HepG2 (cell line): Measurements from ENCODE around the gene RPL3. TPM values are rescaled to one million over a fixed set of nuclear protein-coding genes. Genes with fewer than 3 reads are reported as not detected.

Experiments
- E2F5 ChIP-seq: sonication (generic); formaldehyde crosslinking; conservative IDR thresholded peaks from 2 replicates; pipeline ENCODE4 v1.4.0; 2020; ENCODE audit warnings: missing genetic modification reagents
- HBP1 ChIP-seq: IDR thresholded peaks from 2 replicates; pipeline ENCODE4 v1.6.1; 2016; ENCODE audit warnings: low read depth, control low read depth
- MEIS2 ChIP-seq: sonication (generic); formaldehyde crosslinking; IDR thresholded peaks from 2 replicates; pipeline ENCODE4 v1.9.0; 2021; ENCODE audit warnings: mild to moderate bottlenecking, missing genetic modification reagents
- MTA1 ChIP-seq: sonication (generic); formaldehyde crosslinking; IDR thresholded peaks from 2 replicates; pipeline ENCODE4 v1.4.0; 2020; ENCODE audit warnings: missing genetic modification reagents, mild to moderate bottlenecking, borderline replicate concordance
- PLSCR1 ChIP-seq: sonication (generic); formaldehyde crosslinking; IDR thresholded peaks from 2 replicates; pipeline ENCODE4 v1.5.0; 2020; ENCODE audit warnings: missing genetic modification reagents, mild to moderate bottlenecking, borderline replicate concordance
- SIN3A ChIP-seq: IDR thresholded peaks from 2 replicates; pipeline ENCODE4 v1.6.1; 2011; ENCODE audit warnings: low read depth, mild to moderate bottlenecking, control low read depth, low read length, borderline replicate concordance
- TBX2 ChIP-seq: sonication (generic); formaldehyde crosslinking; IDR thresholded peaks from 2 replicates; pipeline ENCODE4 v1.5.0; 2020; ENCODE audit warnings: missing genetic modification reagents, mild to moderate bottlenecking, borderline replicate concordance
- THYN1 ChIP-seq: sonication (generic); formaldehyde crosslinking; IDR thresholded peaks from 2 replicates; pipeline ENCODE4 v1.8.1; 2023; ENCODE audit warnings: low read depth, mild to moderate bottlenecking, moderate library complexity, missing genetic modification reagents, borderline replicate concordance
- ZFP90 ChIP-seq: sonication (generic); formaldehyde crosslinking; IDR thresholded peaks from 2 replicates; pipeline ENCODE4 v1.8.0; 2022; ENCODE audit warnings: missing genetic modification reagents, mild to moderate bottlenecking, inconsistent platforms, borderline replicate concordance
- ZIK1 ChIP-seq: sonication (generic); formaldehyde crosslinking; IDR thresholded peaks from 2 replicates; pipeline ENCODE4 v1.5.0; 2020; ENCODE audit warnings: mild to moderate bottlenecking, low read depth, missing genetic modification reagents, borderline replicate concordance
- ZNF343 ChIP-seq: sonication (generic); formaldehyde crosslinking; IDR thresholded peaks from 2 replicates; pipeline ENCODE4 v1.4.0; 2020; ENCODE audit warnings: mild to moderate bottlenecking, missing genetic modification reagents
- ZNF512B ChIP-seq: sonication (generic); formaldehyde crosslinking; IDR thresholded peaks from 2 replicates; pipeline ENCODE4 v1.5.1; 2020; ENCODE audit warnings: missing genetic modification reagents, mild to moderate bottlenecking, borderline replicate concordance
- ZNF816 ChIP-seq: sonication (generic); formaldehyde crosslinking; IDR thresholded peaks from 2 replicates; pipeline ENCODE4 v1.8.0; 2022; ENCODE audit warnings: missing genetic modification reagents, mild to moderate bottlenecking, borderline replicate concordance
- polyA plus RNA-seq, 8 experiments: library from polyadenylated mRNA; depleted of rRNA in 3 of 8; stranded (reverse) in 7 of 8; unstranded in 1 of 8; fragments of >200 nt; fragmentation: Illumina TruSeq in 4 of 8; extraction: Trizol in 4 of 8; gene quantifications; 2 replicates each; pipeline versions ENCODE4 v1.2.1 to v1.2.3, GENCODE V29; 2011 to 2016; ENCODE audit warnings: low read depth in 4 of 8, missing spikeins in 1 of 8, mixed read lengths in 1 of 8; ENCODE audit not compliant: insufficient read depth in 1 of 8
- total RNA-seq, 5 experiments: library from RNA; depleted of rRNA; stranded (reverse); fragments of >200 nt; fragmentation: Illumina TruSeq; extraction: Trizol; gene quantifications; 2 replicates each; pipeline ENCODE4 v1.2.3, GENCODE V29; 2016; ENCODE audit warnings: low read depth in 1 of 5
- TF ChIP-seq, protein P1 (sequence below): sonication (generic); formaldehyde crosslinking; IDR thresholded peaks from 2 replicates; pipeline ENCODE4 v1.8.0; 2022; ENCODE audit warnings: mild to moderate bottlenecking, missing genetic modification reagents, borderline replicate concordance
- TF ChIP-seq, protein P2 (sequence below): sonication (generic); formaldehyde crosslinking; IDR thresholded peaks from 2 replicates; pipeline ENCODE4 v1.5.0; 2020; ENCODE audit warnings: mild to moderate bottlenecking, missing genetic modification reagents, borderline replicate concordance
- TF ChIP-seq, protein P3 (sequence below): sonication (generic); formaldehyde crosslinking; IDR thresholded peaks from 2 replicates; pipeline ENCODE4 v1.4.0; 2020; ENCODE audit warnings: mild to moderate bottlenecking, missing genetic modification reagents

Gene RPL3
- total and polyA plus RNA-seq, 2 of the 13 experiments (the other 11 are each of a cell fraction or from before 2014, with no cell fraction given) = 1,051 to 3,279 TPM

- TF ChIP-seq, protein P1, sequence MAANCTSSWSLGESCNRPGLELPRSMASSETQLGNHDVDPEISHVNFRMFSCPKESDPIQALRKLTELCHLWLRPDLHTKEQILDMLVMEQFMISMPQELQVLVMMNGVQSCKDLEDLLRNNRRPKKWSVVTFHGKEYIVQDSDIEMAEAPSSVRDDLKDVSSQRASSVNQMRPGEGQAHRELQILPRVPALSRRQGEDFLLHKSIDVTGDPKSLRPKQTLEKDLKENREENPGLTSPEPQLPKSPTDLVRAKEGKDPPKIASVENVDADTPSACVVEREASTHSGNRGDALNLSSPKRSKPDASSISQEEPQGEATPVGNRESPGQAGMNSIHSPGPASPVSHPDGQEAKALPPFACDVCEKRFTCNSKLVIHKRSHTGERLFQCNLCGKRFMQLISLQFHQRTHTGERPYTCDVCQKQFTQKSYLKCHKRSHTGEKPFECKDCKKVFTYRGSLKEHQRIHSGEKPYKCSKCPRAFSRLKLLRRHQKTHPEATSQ (CRISPR knock-in tag) = no peak
- TF ChIP-seq, protein P2, sequence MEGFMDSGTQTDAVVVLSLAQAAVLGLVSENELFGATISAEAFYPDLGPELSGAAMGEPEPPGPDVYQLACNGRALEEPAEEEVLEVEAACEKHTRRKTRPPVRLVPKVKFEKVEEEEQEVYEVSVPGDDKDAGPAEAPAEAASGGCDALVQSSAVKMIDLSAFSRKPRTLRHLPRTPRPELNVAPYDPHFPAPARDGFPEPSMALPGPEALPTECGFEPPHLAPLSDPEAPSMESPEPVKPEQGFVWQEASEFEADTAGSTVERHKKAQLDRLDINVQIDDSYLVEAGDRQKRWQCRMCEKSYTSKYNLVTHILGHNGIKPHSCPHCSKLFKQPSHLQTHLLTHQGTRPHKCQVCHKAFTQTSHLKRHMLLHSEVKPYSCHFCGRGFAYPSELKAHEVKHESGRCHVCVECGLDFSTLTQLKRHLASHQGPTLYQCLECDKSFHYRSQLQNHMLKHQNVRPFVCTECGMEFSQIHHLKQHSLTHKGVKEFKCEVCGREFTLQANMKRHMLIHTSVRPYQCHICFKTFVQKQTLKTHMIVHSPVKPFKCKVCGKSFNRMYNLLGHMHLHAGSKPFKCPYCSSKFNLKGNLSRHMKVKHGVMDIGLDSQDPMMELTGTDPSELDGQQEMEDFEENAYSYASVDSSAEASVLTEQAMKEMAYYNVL (CRISPR knock-in tag) = peak; percentile 82
- no peak for TF ChIP-seq HBP1 (CRISPR knock-in tag)
- peak; percentile 88; the same call in 1 of the 2 replicates for TF ChIP-seq MTA1 (CRISPR knock-in tag)
- TF ChIP-seq, protein P3, sequence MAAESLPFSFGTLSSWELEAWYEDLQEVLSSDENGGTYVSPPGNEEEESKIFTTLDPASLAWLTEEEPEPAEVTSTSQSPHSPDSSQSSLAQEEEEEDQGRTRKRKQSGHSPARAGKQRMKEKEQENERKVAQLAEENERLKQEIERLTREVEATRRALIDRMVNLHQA = no peak
- TF ChIP-seq ZFP90 (CRISPR knock-in tag) = peak; percentile 66; the same call in 1 of the 2 replicates
- peak; percentile 36; the same call in 1 of the 2 replicates for TF ChIP-seq THYN1 (CRISPR knock-in tag)
- peak; percentile 78; the same call in 1 of the 2 replicates for TF ChIP-seq ZNF816
- TF ChIP-seq SIN3A = no peak
- TF ChIP-seq ZNF343 = no peak
- TF ChIP-seq PLSCR1 (CRISPR knock-in tag) = no peak
- TF ChIP-seq ZNF512B (CRISPR knock-in tag) = no peak
- TF ChIP-seq ZIK1 = no peak; the same call in 1 of the 2 replicates
- no peak for TF ChIP-seq E2F5 (CRISPR knock-in tag)
- TF ChIP-seq MEIS2 (CRISPR knock-in tag) = peak; percentile 90; the same call in 1 of the 2 replicates
- TF ChIP-seq TBX2 = peak; percentile 93; the same call in 1 of the 2 replicates
Measured at GRCh38 chr22:39283322-39284141, 35.9 kb downstream of the RPL3 start (continued).
